ENCODE results near the gene SLC7A4. TPM values are rescaled to one million over a fixed set of nuclear protein-coding genes. Genes with fewer than 3 reads are reported as not detected.

Gene SLC7A4
- total RNA-seq, 1 experiment from 2014 or later, result not detected

GRCh38 chr22:20996598-20997535 is 35.5 kb downstream of the SLC7A4 start:
- ChIA-PET POLR2A (no interaction called here), RAD21 (ENCODE audit: low non-redundant PET in 1 of 2, low total read pairs in 2 of 2, uncharacterized antibody in 2 of 2, unreplicated experiment in 2 of 2) (no interaction called here), CTCF (no interaction called here)
- no peaks in the 10 kb centered on the region for H3K9me3 ChIP-seq (ENCODE audit: control insufficient read depth in 1 of 2, insufficient read depth in 1 of 2, low read depth in 1 of 2, low read length in 2 of 2)
- peaks cover 10 to 15% of the 10 kb centered on the region in 2 experiments; a peak in 3 of 4 replicates for H3K4me1 ChIP-seq (ENCODE audit: control insufficient read depth in 1 of 2, insufficient read depth in 2 of 2, low read length in 2 of 2)
- H3K27me3 ChIP-seq (ENCODE audit: insufficient read depth, low read length), result no peaks in the 10 kb centered on the region
- BruUV-seq (replicated peaks), result no TSS peak
- H3K4me3 ChIP-seq (replicated peaks in 1 of 2; ENCODE audit: low read depth in 1 of 2, low read length in 2 of 2), result no peak overlapping the region
- no peak overlapping the region; the same call in 1 of the 2 replicates for H3K27ac ChIP-seq (ENCODE audit: low read depth, low read length)
- no peaks in the 10 kb centered on the region for H3K9me2 ChIP-seq (ENCODE audit: insufficient read depth)
- DNase-seq (ENCODE audit: low read depth, low spot score) (no peak), ATAC-seq (no peak)
- H4K20me1 ChIP-seq (ENCODE audit: insufficient read depth), result no peaks in the 10 kb centered on the region
- TF ChIP-seq CBX3 (IDR thresholded peaks at IDR 0.05; ENCODE audit: low read depth), result no peak
- TF ChIP-seq, protein P1, sequence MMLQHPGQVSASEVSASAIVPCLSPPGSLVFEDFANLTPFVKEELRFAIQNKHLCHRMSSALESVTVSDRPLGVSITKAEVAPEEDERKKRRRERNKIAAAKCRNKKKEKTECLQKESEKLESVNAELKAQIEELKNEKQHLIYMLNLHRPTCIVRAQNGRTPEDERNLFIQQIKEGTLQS (IDR thresholded peaks at IDR 0.05), result no peak
- no peak for TF ChIP-seq YY1 (IDR thresholded peaks at IDR 0.05; ENCODE audit: extremely low read depth, insufficient replicate concordance, low read depth, low read length)
- no peak overlapping the region for H3K9ac ChIP-seq (ENCODE audit: low read length)
- H3K4me2 ChIP-seq (ENCODE audit: low read length), result no peak overlapping the region
- no peak overlapping the region for H2AFZ ChIP-seq (ENCODE audit: low read depth, low read length, poor library complexity, severe bottlenecking)
- peaks cover 3 to 16% of the 10 kb centered on the region in 2 experiments; a peak in 3 of 4 replicates for H3K36me3 ChIP-seq (ENCODE audit: control insufficient read depth in 1 of 2, insufficient read depth in 2 of 2, low read length in 2 of 2)
- intact Hi-C loops (cut with micrococcal nuclease), result no loop called here
- peaks cover 23% of the 10 kb centered on the region for H3K79me2 ChIP-seq (ENCODE audit: insufficient read depth, low read length)

GRCh38 chr22:20996031-20996410 is 36.3 kb downstream of the SLC7A4 start:
- intact Hi-C loops (cut with micrococcal nuclease), result no loop called here
- H4K20me1 ChIP-seq (ENCODE audit: insufficient read depth), result no peaks in the 10 kb centered on the region
- H3K36me3 ChIP-seq (ENCODE audit: control insufficient read depth in 1 of 2, insufficient read depth in 2 of 2, low read length in 2 of 2), result peaks cover 4 to 16% of the 10 kb centered on the region in 2 experiments; a peak in 3 of 4 replicates
- no peaks in the 10 kb centered on the region for H3K27me3 ChIP-seq (ENCODE audit: insufficient read depth, low read length)
- CTCF ChIA-PET, result no interaction called here
- H3K79me2 ChIP-seq (ENCODE audit: insufficient read depth, low read length), result peaks cover 18% of the 10 kb centered on the region
- DNase-seq (ENCODE audit: low read depth, low spot score) (no peak), ATAC-seq (no peak)
- RAD21 ChIA-PET (ENCODE audit: low non-redundant PET in 1 of 2, low total read pairs in 2 of 2, uncharacterized antibody in 2 of 2, unreplicated experiment in 2 of 2), result no interaction called here
- peaks cover 9 to 10% of the 10 kb centered on the region in 2 experiments; a peak in 3 of 4 replicates for H3K4me1 ChIP-seq (ENCODE audit: control insufficient read depth in 1 of 2, insufficient read depth in 2 of 2, low read length in 2 of 2)
- H2AFZ ChIP-seq (ENCODE audit: low read depth, low read length, poor library complexity, severe bottlenecking), result no peak overlapping the region
- no peak overlapping the region for H3K9ac ChIP-seq (ENCODE audit: low read length)
- POLR2A ChIA-PET, result no interaction called here
- H3K9me2 ChIP-seq (ENCODE audit: insufficient read depth), result no peaks in the 10 kb centered on the region
- no TSS peak for BruUV-seq (replicated peaks)
- H3K4me3 ChIP-seq (replicated peaks in 1 of 2; ENCODE audit: low read depth in 1 of 2, low read length in 2 of 2), result no peak overlapping the region
- H3K4me2 ChIP-seq (ENCODE audit: low read length), result no peak overlapping the region
- no peak overlapping the region for H3K27ac ChIP-seq (ENCODE audit: low read depth, low read length)
- H3K9me3 ChIP-seq (ENCODE audit: control insufficient read depth in 1 of 2, insufficient read depth in 1 of 2, low read depth in 1 of 2, low read length in 2 of 2), result no peaks in the 10 kb centered on the region
- TF ChIP-seq ZNF274 (IDR thresholded peaks at IDR 0.05; ENCODE audit: low read depth, low read length) (no peak), POLR2AphosphoS5 (IDR thresholded peaks at IDR 0.05; ENCODE audit: low read depth, low read length) (no peak), ZBTB33 (IDR thresholded peaks at IDR 0.05; ENCODE audit: extremely low read depth, insufficient replicate concordance, low read length) (no peak), EZH2phosphoT487 (IDR thresholded peaks at IDR 0.05; ENCODE audit: borderline replicate concordance) (no peak), CEBPB (IDR thresholded peaks at IDR 0.05; ENCODE audit: low read depth) (no peak), RAD21 (IDR thresholded peaks at IDR 0.05; ENCODE audit: low read depth) (no peak), FOSL1 (IDR thresholded peaks at IDR 0.05; ENCODE audit: low read depth) (no peak), SRF (IDR thresholded peaks at IDR 0.05; ENCODE audit: low read depth) (no peak)
- TF ChIP-seq, protein P2, sequence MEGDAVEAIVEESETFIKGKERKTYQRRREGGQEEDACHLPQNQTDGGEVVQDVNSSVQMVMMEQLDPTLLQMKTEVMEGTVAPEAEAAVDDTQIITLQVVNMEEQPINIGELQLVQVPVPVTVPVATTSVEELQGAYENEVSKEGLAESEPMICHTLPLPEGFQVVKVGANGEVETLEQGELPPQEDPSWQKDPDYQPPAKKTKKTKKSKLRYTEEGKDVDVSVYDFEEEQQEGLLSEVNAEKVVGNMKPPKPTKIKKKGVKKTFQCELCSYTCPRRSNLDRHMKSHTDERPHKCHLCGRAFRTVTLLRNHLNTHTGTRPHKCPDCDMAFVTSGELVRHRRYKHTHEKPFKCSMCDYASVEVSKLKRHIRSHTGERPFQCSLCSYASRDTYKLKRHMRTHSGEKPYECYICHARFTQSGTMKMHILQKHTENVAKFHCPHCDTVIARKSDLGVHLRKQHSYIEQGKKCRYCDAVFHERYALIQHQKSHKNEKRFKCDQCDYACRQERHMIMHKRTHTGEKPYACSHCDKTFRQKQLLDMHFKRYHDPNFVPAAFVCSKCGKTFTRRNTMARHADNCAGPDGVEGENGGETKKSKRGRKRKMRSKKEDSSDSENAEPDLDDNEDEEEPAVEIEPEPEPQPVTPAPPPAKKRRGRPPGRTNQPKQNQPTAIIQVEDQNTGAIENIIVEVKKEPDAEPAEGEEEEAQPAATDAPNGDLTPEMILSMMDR (IDR thresholded peaks at IDR 0.05 in 2 of 3, conservative IDR thresholded peaks at IDR 0.05 in 1 of 3; ENCODE audit: borderline replicate concordance in 1 of 3, insufficient read depth in 1 of 3, low read depth in 2 of 3, low read length in 2 of 3), result no peak
- TF ChIP-seq, protein P1 (IDR thresholded peaks at IDR 0.05), result no peak
